Panc1 (cell line): ENCODE measurements around the gene FRMD1. TPM values are rescaled to one million over a fixed set of nuclear protein-coding genes. Genes with fewer than 3 reads are reported as not detected.

Experiments
- ATAC-seq: fragments of 200-7000 bp; cut with Tn5 transposase; 2 replicates; pipeline ENCODE4 v1.9.1; 2020; ENCODE audit warnings: mild to moderate bottlenecking, moderate library complexity
- BruUV-seq: library from RNA; stranded (reverse); fragments of 400-500 nt; replicated peaks from 2 replicates; lab custom pipeline; 2021; lab: Mats Ljungman, UMichigan
- CTCF ChIA-PET: fragments of 300-600 bp; sonication (Branson Sonifier 250); formaldehyde crosslinking; loops from one replicate; lab custom pipeline; 2022; ENCODE audit warnings: antibody characterized with exemption; lab: Charles Lee
- POLR2A ChIA-PET: fragments of 300-600 bp; sonication (Branson Sonifier 250); formaldehyde crosslinking; loops from one replicate; lab custom pipeline; 2022; ENCODE audit warnings: antibody characterized with exemption; lab: Charles Lee
- DNase-seq: peaks from one replicate; pipeline ENCODE4 v3.0.0-alpha.2; 2010; ENCODE audit warnings: low read depth, low spot score
- H3K27ac ChIP-seq: 2 replicates; pipeline ENCODE4 v1.5.1; 2011; ENCODE audit warnings: mild to moderate bottlenecking, low read length, inconsistent platforms
- H3K27me3 ChIP-seq: fragments of 200-500 bp; sonication (Bioruptor generic); 2 replicates; pipeline ENCODE4 v1.6.0; 2014; ENCODE audit warnings: low read length, inconsistent platforms; ENCODE audit not compliant: control insufficient read depth, insufficient read depth
- H3K36me3 ChIP-seq: fragments of 200-500 bp; sonication (Bioruptor generic); 2 replicates; pipeline ENCODE4 v1.5.1; 2014; ENCODE audit warnings: inconsistent platforms, mild to moderate bottlenecking, low read length, moderate library complexity; ENCODE audit not compliant: control insufficient read depth, insufficient read depth
- H3K4me1 ChIP-seq: 2 replicates; pipeline ENCODE4 v1.5.1; 2011; ENCODE audit warnings: inconsistent platforms, mild to moderate bottlenecking, low read length, moderate library complexity; ENCODE audit not compliant: control insufficient read depth, insufficient read depth
- H3K4me3 ChIP-seq, 2 experiments: 2 replicates each; pipeline ENCODE4 v1.5.1; 2011 to 2012; ENCODE audit warnings: low read depth in 2 of 2, low read length in 2 of 2, mild to moderate bottlenecking in 2 of 2, inconsistent platforms in 1 of 2, moderate library complexity in 1 of 2
- H3K9me3 ChIP-seq: fragments of 200-500 bp; sonication (Bioruptor generic); 2 replicates; pipeline ENCODE4 v1.5.1; 2014; ENCODE audit warnings: low read depth, mild to moderate bottlenecking, inconsistent platforms, low read length, moderate library complexity; ENCODE audit not compliant: control insufficient read depth, insufficient read depth
- CTCF ChIP-seq: fragments of 450-650 bp; IDR thresholded peaks from 2 replicates; pipeline ENCODE4 v1.5.1; 2017; ENCODE audit warnings: mild to moderate bottlenecking
- POLR2AphosphoS5 ChIP-seq: IDR thresholded peaks from 2 replicates; pipeline ENCODE4 v1.6.1; 2012; ENCODE audit warnings: mild to moderate bottlenecking, low read depth, low read length, moderate library complexity
- REST ChIP-seq, 2 experiments: IDR thresholded peaks; 2 replicates each; pipeline ENCODE4 v1.6.1; 2011 to 2012; ENCODE audit warnings: low read depth in 2 of 2, control low read depth in 1 of 2, low read length in 1 of 2, mild to moderate bottlenecking in 1 of 2, moderate library complexity in 1 of 2; ENCODE audit not compliant: insufficient read depth in 1 of 2
- SIN3A ChIP-seq: IDR thresholded peaks from 2 replicates; pipeline ENCODE4 v1.6.1; 2012; ENCODE audit warnings: low read depth, mild to moderate bottlenecking, low read length, moderate library complexity, borderline replicate concordance; ENCODE audit not compliant: insufficient read depth
- TCF7L2 ChIP-seq: IDR thresholded peaks from 2 replicates; pipeline ENCODE4 v1.6.1; 2011; ENCODE audit warnings: mild to moderate bottlenecking, low read depth, low read length, inconsistent platforms
- in situ Hi-C: cut with HindIII; loops from 2 replicates; pipeline ENCODE4 v1.10.0; 2016; ENCODE audit warnings: low sequenced_read_pairs, low pct_unique_long_range_greater_than_20kb
- intact Hi-C: fragments of 100-400 bp; cut with micrococcal nuclease; formaldehyde crosslinking; loops from one replicate; pipeline ENCODE4 v1.10.0; 2022; ENCODE audit not compliant: unreplicated experiment
- total RNA-seq: library from RNA; stranded (reverse); gene quantifications from one replicate; pipeline ENCODE4 v1.2.1, GENCODE V29; 2021; ENCODE audit not compliant: unreplicated experiment

FRMD1 gene
- total RNA-seq, 1 experiment from 2014 or later: 0.15 TPM

- in situ Hi-C loops: no loop called here
- no TSS peak for BruUV-seq
- CTCF ChIA-PET: no interaction called here
Observed at GRCh38 chr6:168028181-168028580, 50.8 kb downstream of the FRMD1 start.

GRCh38 chr6:168027521-168027920 lies 51.5 kb downstream of the FRMD1 start:
- TF ChIP-seq CTCF: no peak
- H3K36me3 ChIP-seq: no peaks in the 10 kb centered on the region
- ChIA-PET POLR2A (no interaction called here), CTCF (interaction anchor here (0.7 kb wide), 2 partner anchors 20 to 91 kb away, joined by 6 to 9 read pairs; no protein-coding TSS in a partner anchor)
- peaks cover 15% of the 10 kb centered on the region for H3K4me1 ChIP-seq
- no peaks in the 10 kb centered on the region for H3K9me3 ChIP-seq
- ATAC-seq (no peak), DNase-seq (no peak)
- no peaks in the 10 kb centered on the region for H3K27me3 ChIP-seq
- no peak overlapping the region for H3K27ac ChIP-seq
- H3K4me3 ChIP-seq: no peak overlapping the region
- intact Hi-C loops: no loop called here
- no TSS peak for BruUV-seq
- in situ Hi-C loops: no loop called here

More at GRCh38 chr6:168028181-168028580, 50.8 kb downstream of the FRMD1 start:
- H3K36me3 ChIP-seq: no peaks in the 10 kb centered on the region
- POLR2A ChIA-PET: interaction anchor here (0.6 kb wide), 1 partner anchor 238 kb away, joined by 3 read pairs; no protein-coding TSS in a partner anchor
- intact Hi-C loops: no loop called here
- H3K9me3 ChIP-seq: no peaks in the 10 kb centered on the region
- no peak for DNase-seq
- H3K27ac ChIP-seq: no peak overlapping the region
- ATAC-seq: no peak
- TF ChIP-seq SIN3A: no peak
- no peak for TF ChIP-seq CTCF
- TF ChIP-seq REST (IDR thresholded peaks at IDR 0.05; ENCODE audit: insufficient read depth in 1 of 2, low read depth in 2 of 2, low read length in 1 of 2): no peak
- TF ChIP-seq TCF7L2: no peak
- no peak for TF ChIP-seq POLR2AphosphoS5
- H3K4me3 ChIP-seq: no peak overlapping the region
- no peaks in the 10 kb centered on the region for H3K27me3 ChIP-seq
- peaks cover 12% of the 10 kb centered on the region for H3K4me1 ChIP-seq
